ENCODE results near the gene MECR. TPM values are rescaled to one million over a fixed set of nuclear protein-coding genes. Genes with fewer than 3 reads are reported as not detected.
A peak's percentile ranks its signal among the peaks of the same experiment; 100 is the strongest.

MECR gene
- total and polyA plus RNA-seq, 11 donors: 19.6 to 37.4 (median 33.1) TPM

- Histone ChIP-seq H3K9me3 (no peaks in the 10 kb centered on the region), H3K4me1 (peaks cover 0 to 17% (median 9%) of the 10 kb centered on the region in 12 donors), H3K27ac (no peak overlapping the region), H3K4me3 (peak overlapping the region in 3 of 12 donors; percentile 54 to 60 (median 60)), H3K27me3 (peaks cover 0 to 32% (median 0%) of the 10 kb centered on the region in 9 donors), H3K36me3 (no peaks in the 10 kb centered on the region)
- DNase-seq (peak in 1 of 5 donors; percentile 5), ATAC-seq (no peak)
- intact Hi-C loops (cut with DNase I): no loop called here
- TF ChIP-seq POLR2A (IDR thresholded peaks at IDR 0.05) (no peak), CTCF (IDR thresholded peaks at IDR 0.05) (no peak)
- 48 to 78% (median 64%) methylated on average over 9 to 29 of the region's 29 CpGs for WGBS, 4 donors
These were observed 29.8 kb upstream of the MECR start for GRCh38 chr1:29260531-29260930.

- Histone ChIP-seq H3K4me1 (peaks cover 0 to 17% (median 9%) of the 10 kb centered on the region in 12 donors), H3K27ac (peak overlapping the region in 1 of 12 donors; percentile 47), H3K27me3 (peaks cover 0 to 32% (median 0%) of the 10 kb centered on the region in 9 donors), H3K4me3 (peak overlapping the region; percentile 29 to 67 (median 56)), H3K36me3 (no peaks in the 10 kb centered on the region), H3K9me3 (no peaks in the 10 kb centered on the region)
- 2 to 10% (median 4%) methylated on average over 29 to 56 of the region's 56 CpGs for WGBS, 4 donors
- DNase-seq: peak; percentile 45 to 79 (median 52)
- intact Hi-C loops (cut with DNase I): loop anchor here in 1 of 10 donors (10.0 kb wide), 1 partner anchor 435 kb away; no protein-coding TSS in a partner anchor
- peak; percentile 29 to 90 (median 79) for ATAC-seq
- TF ChIP-seq CTCF (IDR thresholded peaks at IDR 0.05): no peak
- TF ChIP-seq POLR2A (IDR thresholded peaks at IDR 0.05): no peak
These were observed 29.2 kb upstream of the MECR start for GRCh38 chr1:29259802-29260441.

- peak overlapping the region; percentile 29 to 67 (median 56) for H3K4me3 ChIP-seq
- 15 to 25% (median 22%) methylated on average over 21 to 38 of the region's 38 CpGs for WGBS, 4 donors
- TF ChIP-seq POLR2A (IDR thresholded peaks at IDR 0.05): no peak
- no peak for TF ChIP-seq CTCF (IDR thresholded peaks at IDR 0.05)
- peak in 3 of 4 donors; percentile 33 to 54 (median 40) for ATAC-seq
- no peaks in the 10 kb centered on the region for H3K36me3 ChIP-seq
- intact Hi-C loops (cut with DNase I): loop anchor here in 1 of 10 donors (10.0 kb wide), 1 partner anchor 436 kb away; no protein-coding TSS in a partner anchor
- peak overlapping the region in 1 of 12 donors; percentile 47 for H3K27ac ChIP-seq
- peak in 1 of 5 donors; percentile 51 for DNase-seq
- peaks cover 0 to 32% (median 0%) of the 10 kb centered on the region in 9 donors for H3K27me3 ChIP-seq
- H3K9me3 ChIP-seq: no peaks in the 10 kb centered on the region
- peaks cover 0 to 17% (median 9%) of the 10 kb centered on the region in 12 donors for H3K4me1 ChIP-seq
These were observed 28.5 kb upstream of the MECR start for GRCh38 chr1:29258976-29259801.
